GM10847 (cell line): ENCODE measurements around the gene STXBP5L.

Source experiments
- POLR2A ChIP-seq: IDR thresholded peaks from 2 replicates; pipeline ENCODE4 v1.6.1; 2011; ENCODE audit not compliant: insufficient read length; ENCODE audit errors: extremely low read depth

The STXBP5L gene

DNA sequence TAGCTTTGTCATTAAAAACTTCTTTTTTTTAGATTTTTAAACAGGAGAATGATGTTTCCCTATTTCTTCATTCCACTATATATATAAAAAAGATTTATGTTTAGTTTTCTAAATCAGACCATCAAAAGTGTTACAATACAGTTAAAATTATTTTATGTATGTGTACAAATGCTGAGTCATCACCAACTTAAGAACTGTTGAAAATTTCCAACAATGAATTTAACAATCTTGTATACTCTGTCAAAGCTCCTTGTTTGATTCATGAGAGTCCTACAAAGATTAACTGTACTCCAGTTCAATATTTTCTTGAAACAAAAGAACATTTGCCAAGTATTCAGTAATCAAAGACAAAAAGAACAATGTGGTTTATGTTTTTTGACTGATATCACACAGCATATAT, 555.7 kb downstream of the STXBP5L start:
- no peak for TF ChIP-seq POLR2A

DNA sequence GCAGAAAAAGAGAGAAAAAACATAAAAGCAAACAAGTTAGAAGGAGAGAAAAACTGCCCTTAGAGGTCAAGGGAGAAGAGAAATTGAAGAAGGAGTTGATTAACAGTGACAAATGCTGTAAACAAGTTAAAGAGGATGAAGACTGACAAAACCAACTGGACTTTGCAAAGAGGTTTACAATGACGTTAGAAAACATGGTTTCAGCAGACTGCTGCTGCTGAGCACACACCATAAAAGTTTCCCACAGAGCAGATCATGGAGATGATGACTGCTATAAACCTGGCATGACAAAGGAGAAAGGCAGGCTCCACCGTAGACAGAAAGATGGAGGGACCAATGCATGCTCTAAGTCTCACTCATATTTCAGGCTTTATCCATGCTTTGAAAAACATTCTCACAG, 559.1 kb downstream of the STXBP5L start:
- TF ChIP-seq POLR2A: no peak

DNA sequence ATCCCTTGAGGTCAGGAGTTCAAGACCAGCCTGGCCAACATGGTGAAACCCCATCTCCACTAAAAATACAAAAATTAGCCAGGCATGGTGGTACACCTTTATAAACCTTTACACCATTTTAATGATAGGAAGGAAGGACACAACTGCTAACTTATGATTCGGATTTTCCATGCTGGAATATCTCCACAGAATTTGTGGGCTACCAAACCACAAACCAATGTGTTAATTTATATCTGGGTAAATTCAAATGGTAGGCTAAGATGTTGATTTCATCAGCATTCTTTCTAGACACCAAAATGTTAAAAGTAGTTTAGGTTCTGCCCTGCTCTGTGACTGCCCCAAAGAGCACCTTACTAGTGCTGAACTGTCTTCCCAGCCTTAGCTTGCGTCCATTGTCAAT, 565.0 kb downstream of the STXBP5L start:
- TF ChIP-seq POLR2A: no peak
